HepG2 (cell line): ENCODE results near the gene VWA7. TPM values are rescaled to one million over a fixed set of nuclear protein-coding genes. Genes with fewer than 3 reads are reported as not detected.

Experiments
- ATAC-seq: fragments of 200-7000 bp; cut with Tn5 transposase; 3 replicates; pipeline ENCODE4 v1.9.1; 2020; ENCODE audit warnings: mild to moderate bottlenecking, moderate library complexity
- BruUV-seq: library from RNA; stranded (reverse); fragments of 400-500 nt; replicated peaks from 2 replicates; lab custom pipeline; 2021; lab: Mats Ljungman, UMichigan
- CTCF ChIA-PET: fragments of 300-600 bp; formaldehyde crosslinking; extraction: SDS; loops from one replicate; lab custom pipeline; 2021; ENCODE audit warnings: low total read pairs, inconsistent platforms, low intra/inter-chr PET ratio; lab: Yijun Ruan, JAX
- POLR2A ChIA-PET: fragments of 350-600 bp; sonication (Branson Sonifier 250); formaldehyde crosslinking; loops from one replicate; lab custom pipeline; 2020; ENCODE audit warnings: antibody characterized with exemption, inconsistent platforms; lab: Yijun Ruan, JAX
- DNase-seq: peaks from one replicate; pipeline ENCODE4 v3.0.0-alpha.2; 2015; ENCODE audit warnings: low spot score
- FAIRE-seq: peaks from 3 replicates; lab custom pipeline; 2011; peaks lifted over from hg19 to GRCh38; lab: Jason Lieb, UNC
- H2AFZ ChIP-seq: one replicate; pipeline ENCODE4 v1.6.1; 2011; ENCODE audit warnings: low read length, inconsistent platforms
- H3K27ac ChIP-seq: fragments of 300-600 bp; 3 replicates; pipeline ENCODE4 v1.8.0; 2011; ENCODE audit warnings: mixed run types, mild to moderate bottlenecking, mixed read lengths, low read length, inconsistent platforms; ENCODE audit not compliant: insufficient read depth; ENCODE audit errors: extremely low read length
- H3K27me3 ChIP-seq, 2 experiments: fragments of 200-600 bp in 1 of 2; 2 replicates in 1 of 2; 3 replicates in 1 of 2; pipeline versions ENCODE4 v1.6.0 to v1.8.0; 2011; ENCODE audit warnings: low read length in 2 of 2, mild to moderate bottlenecking in 2 of 2, moderate library complexity in 2 of 2, inconsistent platforms in 1 of 2; ENCODE audit not compliant: insufficient read depth in 2 of 2, control insufficient read depth in 1 of 2
- H3K36me3 ChIP-seq, 2 experiments: fragments of 200-600 bp in 1 of 2; replicated peaks in 1 of 2; 2 replicates in 1 of 2; 3 replicates in 1 of 2; pipeline versions ENCODE4 v1.5.1 to v1.8.0; 2011; ENCODE audit warnings: low read length in 2 of 2, inconsistent platforms in 1 of 2; ENCODE audit not compliant: insufficient read depth in 2 of 2, control insufficient read depth in 1 of 2
- H3K4me1 ChIP-seq: 2 replicates; pipeline ENCODE4 v1.5.1; 2012; ENCODE audit warnings: low read length, inconsistent platforms; ENCODE audit not compliant: insufficient read depth
- H3K4me2 ChIP-seq: 2 replicates; pipeline ENCODE4 v1.6.0; 2011; ENCODE audit warnings: low read depth, low read length, inconsistent platforms
- H3K4me3 ChIP-seq, 3 experiments: fragments of 200-600 bp in 1 of 3; sonication (generic), shearing (Covaris generic) in 1 of 3; replicated peaks in 1 of 3; 2 replicates each; pipeline ENCODE4 v1.5.1; 2011 to 2016; ENCODE audit warnings: low read length in 3 of 3, inconsistent platforms in 2 of 3, low read depth in 2 of 3, mild to moderate bottlenecking in 2 of 3, control low read depth in 1 of 3, mixed read lengths in 1 of 3; ENCODE audit not compliant: insufficient read depth in 1 of 3
- H3K79me2 ChIP-seq: one replicate; pipeline ENCODE4 v1.6.1; 2011; ENCODE audit warnings: low read length, inconsistent platforms; ENCODE audit not compliant: insufficient read depth
- H3K9ac ChIP-seq: 2 replicates; pipeline ENCODE4 v1.6.0; 2011; ENCODE audit warnings: mild to moderate bottlenecking, low read depth, low read length, inconsistent platforms; ENCODE audit not compliant: insufficient read depth
- H3K9me3 ChIP-seq: 2 replicates; pipeline ENCODE4 v1.5.1; 2012; ENCODE audit warnings: mild to moderate bottlenecking, low read length
- H4K20me1 ChIP-seq: 2 replicates; pipeline ENCODE4 v1.6.0; 2011; ENCODE audit warnings: inconsistent platforms, mild to moderate bottlenecking, low read length, moderate library complexity; ENCODE audit not compliant: insufficient read depth
- CHD4 ChIP-seq: fragments of 200-600 bp; sonication (generic); IDR thresholded peaks from 2 replicates; pipeline ENCODE4 v1.7.0; 2017; ENCODE audit warnings: mild to moderate bottlenecking, low read length, borderline replicate concordance
- FOSL1 ChIP-seq: sonication (generic); formaldehyde crosslinking; IDR thresholded peaks from 2 replicates; pipeline ENCODE4 v1.9.0; 2021; ENCODE audit warnings: missing genetic modification reagents, borderline replicate concordance
- FOXM1 ChIP-seq: sonication (generic); formaldehyde crosslinking; IDR thresholded peaks from 2 replicates; pipeline ENCODE4 v1.5.0; 2020; ENCODE audit warnings: missing genetic modification reagents
- HMGXB4 ChIP-seq, 2 experiments: sonication (generic) in 1 of 2; formaldehyde crosslinking in 1 of 2; IDR thresholded peaks; 2 replicates each; pipeline versions ENCODE4 v1.4.0 to v1.6.1; 2018 to 2020; ENCODE audit warnings: missing genetic modification reagents in 2 of 2, borderline replicate concordance in 1 of 2, low read depth in 1 of 2, mild to moderate bottlenecking in 1 of 2, missing biosample characterization in 1 of 2
- HNRNPK ChIP-seq: fragments of 200-400 bp; formaldehyde crosslinking; IDR thresholded peaks from 2 replicates; pipeline ENCODE4 v1.6.1; 2018; ENCODE audit warnings: low read length, low read depth, moderate library complexity, mild to moderate bottlenecking; ENCODE audit not compliant: poor library complexity, severe bottlenecking
- LBX2 ChIP-seq: sonication (generic); formaldehyde crosslinking; IDR thresholded peaks from 2 replicates; pipeline ENCODE4 v1.5.0; 2020; ENCODE audit warnings: missing genetic modification reagents, mild to moderate bottlenecking, borderline replicate concordance
- RBM22 ChIP-seq: fragments of 200-400 bp; formaldehyde crosslinking; optimal IDR thresholded peaks from 2 replicates; pipeline ENCODE3; 2017; ENCODE audit warnings: mild to moderate bottlenecking, low read length, moderate library complexity
- SP4 ChIP-seq: sonication (generic); formaldehyde crosslinking; IDR thresholded peaks from 2 replicates; pipeline ENCODE4 v1.8.1; 2023; ENCODE audit warnings: mild to moderate bottlenecking, missing genetic modification reagents
- U2AF2 ChIP-seq: fragments of 200-400 bp; formaldehyde crosslinking; IDR thresholded peaks from 2 replicates; pipeline ENCODE4 v1.6.1; 2017; ENCODE audit warnings: low read depth, mild to moderate bottlenecking, low read length
- ZNF234 ChIP-seq: sonication (generic); formaldehyde crosslinking; conservative IDR thresholded peaks from 2 replicates; pipeline ENCODE4 v1.5.1; 2020; ENCODE audit warnings: mild to moderate bottlenecking, missing genetic modification reagents
- ZNF33B ChIP-seq: sonication (generic); formaldehyde crosslinking; IDR thresholded peaks from 2 replicates; pipeline ENCODE4 v1.5.1; 2020; ENCODE audit warnings: mild to moderate bottlenecking, missing genetic modification reagents
- ZNF414 ChIP-seq: sonication (generic); formaldehyde crosslinking; IDR thresholded peaks from 2 replicates; pipeline ENCODE4 v1.5.0; 2020; ENCODE audit warnings: missing genetic modification reagents
- ZNF468 ChIP-seq: sonication (generic); formaldehyde crosslinking; IDR thresholded peaks from 2 replicates; pipeline ENCODE4 v1.8.0; 2022; ENCODE audit warnings: mild to moderate bottlenecking, moderate library complexity, missing genetic modification reagents
- ZNF687 ChIP-seq: sonication (generic); formaldehyde crosslinking; IDR thresholded peaks from 2 replicates; pipeline ENCODE4 v1.5.1; 2020; ENCODE audit warnings: mild to moderate bottlenecking, missing genetic modification reagents, moderate library complexity
- ZNF777 ChIP-seq: sonication (generic); formaldehyde crosslinking; IDR thresholded peaks from 2 replicates; pipeline ENCODE4 v1.4.0; 2020; ENCODE audit warnings: missing genetic modification reagents
- WGBS: methylation state at CpG from one replicate; pipeline ENCODE4 v1.1.6; 2017; ENCODE audit warnings: low lambda C conversion rate; 5-methylcytosine and 5-hydroxymethylcytosine counted together
- in situ Hi-C: cut with HindIII; loops from 2 replicates; pipeline ENCODE4 v1.10.0; 2017; ENCODE audit warnings: low pct_unique_long_range_greater_than_20kb; ENCODE audit not compliant: extremely low pct_ligation_motif_present
- intact Hi-C: fragments of 100-400 bp; cut with micrococcal nuclease; formaldehyde crosslinking; loops from one replicate; pipeline ENCODE4 v1.10.0; 2022; ENCODE audit not compliant: unreplicated experiment
- polyA plus RNA-seq, 8 experiments: library from polyadenylated mRNA; depleted of rRNA in 3 of 8; stranded (reverse) in 7 of 8; unstranded in 1 of 8; fragments of >200 nt; fragmentation: Illumina TruSeq in 4 of 8; extraction: Trizol in 4 of 8; gene quantifications; 2 replicates each; pipeline versions ENCODE4 v1.2.1 to v1.2.3, GENCODE V29; 2011 to 2016; ENCODE audit warnings: low read depth in 4 of 8, missing spikeins in 1 of 8, mixed read lengths in 1 of 8; ENCODE audit not compliant: insufficient read depth in 1 of 8
- total RNA-seq, 5 experiments: library from RNA; depleted of rRNA; stranded (reverse); fragments of >200 nt; fragmentation: Illumina TruSeq; extraction: Trizol; gene quantifications; 2 replicates each; pipeline ENCODE4 v1.2.3, GENCODE V29; 2016; ENCODE audit warnings: low read depth in 1 of 5

VWA7 gene
- total and polyA plus RNA-seq, 2 of the 13 experiments (the other 11 are each of a cell fraction or from before 2014, with no cell fraction given), result 0.86 to 3.3 TPM

GRCh38 chr6:31729979-31730630 is 47.0 kb downstream of the VWA7 start:
- Histone ChIP-seq H3K27ac (peak overlapping the region; percentile 72), H2AFZ (no peak overlapping the region), H3K27me3 (no peaks in the 10 kb centered on the region; a peak in 1 of 5 replicates), H3K9ac (peak overlapping the region; percentile 65), H3K79me2 (peaks cover 21% of the 10 kb centered on the region), H3K9me3 (no peaks in the 10 kb centered on the region), H3K4me1 (peaks cover 57% of the 10 kb centered on the region), H3K4me3 (peak overlapping the region; percentile 60 to 79 (median 72)), H4K20me1 (peaks cover 33% of the 10 kb centered on the region; the same call in 1 of the 2 replicates), H3K4me2 (peak overlapping the region; percentile 86), H3K36me3 (peaks cover 24 to 42% of the 10 kb centered on the region in 2 experiments)
- peak; percentile 20 for ATAC-seq
- 72% methylated on average over 22 of the region's 46 CpGs for WGBS
- FAIRE-seq, result no peak
- DNase-seq, result peak; percentile 36
- no TSS peak for BruUV-seq
- CTCF ChIA-PET, result interaction anchor here (0.8 to 4.2 kb wide), 5 partner anchors 9 to 100 kb away, joined by 4 to 74 read pairs (median 4); partner anchors contain the start of gene MSH5
- intact Hi-C loops (loop anchor here (1.0 kb wide), 2 partner anchors 7 to 39 kb away; no protein-coding TSS in a partner anchor), in situ Hi-C loops (loop anchor here (5.0 kb wide), 1 partner anchor 37 kb away; no protein-coding TSS in a partner anchor)
- POLR2A ChIA-PET, result interaction anchor here (0.6 to 11.3 kb wide), 31 partner anchors 9 to 222 kb away, joined by 3 to 279 read pairs (median 5); partner anchors contain the start of genes ABHD16A, BAG6, C6orf47 and CLIC1
- TF ChIP-seq RBM22 (peak; percentile 96), CHD4 (no peak), HMGXB4 (CRISPR knock-in tag; IDR thresholded peaks at IDR 0.05; ENCODE audit: borderline replicate concordance in 1 of 2, low read depth in 1 of 2) (peak in 1 of 2 experiments; percentile 53; a peak in 1 of 4 replicates), ZNF687 (CRISPR knock-in tag) (peak; percentile 87), SP4 (CRISPR knock-in tag) (peak; percentile 42; the same call in 1 of the 2 replicates), ZNF33B (CRISPR knock-in tag) (peak; percentile 34; the same call in 1 of the 2 replicates), HNRNPK (peak; percentile 87), ZNF234 (CRISPR knock-in tag) (peak; percentile 84), FOSL1 (CRISPR knock-in tag) (0 out of 2 replicates have a peak, but pooled peaks have one; percentile 34), U2AF2 (0 out of 2 replicates have a peak, but pooled peaks have one; percentile 72), ZNF777 (CRISPR knock-in tag) (0 out of 2 replicates have a peak, but pooled peaks have one; percentile 27), FOXM1 (CRISPR knock-in tag) (no peak), ZNF468 (CRISPR knock-in tag) (no peak), LBX2 (CRISPR knock-in tag) (0 out of 2 replicates have a peak, but pooled peaks have one; percentile 74), ZNF414 (CRISPR knock-in tag) (peak; percentile 89; the same call in 1 of the 2 replicates)
